ENCODE results near the gene RB1.

- TF ChIP-seq POLR2A (IDR thresholded peaks at IDR 0.05; ENCODE audit: low read depth, low read length) (no peak), SPI1 (IDR thresholded peaks at IDR 0.05; ENCODE audit: low read depth, low read length) (no peak), TAF1 (IDR thresholded peaks at IDR 0.05; ENCODE audit: low read depth, low read length) (no peak), POU2F2 (IDR thresholded peaks at IDR 0.05; ENCODE audit: low read depth, low read length) (no peak)
These were observed 211.2 kb downstream of the RB1 start for GRCh38 chr13:48514793-48515192.
